ENCODE results near the gene ISLR. TPM values are rescaled to one million over a fixed set of nuclear protein-coding genes. Genes with fewer than 3 reads are reported as not detected.
A peak's percentile ranks its signal among the peaks of the same experiment; 100 is the strongest.

ISLR gene
- total RNA-seq, 4 donors from 2014 or later, result 0.91 to 38.0 (median 11.0) TPM

DNA sequence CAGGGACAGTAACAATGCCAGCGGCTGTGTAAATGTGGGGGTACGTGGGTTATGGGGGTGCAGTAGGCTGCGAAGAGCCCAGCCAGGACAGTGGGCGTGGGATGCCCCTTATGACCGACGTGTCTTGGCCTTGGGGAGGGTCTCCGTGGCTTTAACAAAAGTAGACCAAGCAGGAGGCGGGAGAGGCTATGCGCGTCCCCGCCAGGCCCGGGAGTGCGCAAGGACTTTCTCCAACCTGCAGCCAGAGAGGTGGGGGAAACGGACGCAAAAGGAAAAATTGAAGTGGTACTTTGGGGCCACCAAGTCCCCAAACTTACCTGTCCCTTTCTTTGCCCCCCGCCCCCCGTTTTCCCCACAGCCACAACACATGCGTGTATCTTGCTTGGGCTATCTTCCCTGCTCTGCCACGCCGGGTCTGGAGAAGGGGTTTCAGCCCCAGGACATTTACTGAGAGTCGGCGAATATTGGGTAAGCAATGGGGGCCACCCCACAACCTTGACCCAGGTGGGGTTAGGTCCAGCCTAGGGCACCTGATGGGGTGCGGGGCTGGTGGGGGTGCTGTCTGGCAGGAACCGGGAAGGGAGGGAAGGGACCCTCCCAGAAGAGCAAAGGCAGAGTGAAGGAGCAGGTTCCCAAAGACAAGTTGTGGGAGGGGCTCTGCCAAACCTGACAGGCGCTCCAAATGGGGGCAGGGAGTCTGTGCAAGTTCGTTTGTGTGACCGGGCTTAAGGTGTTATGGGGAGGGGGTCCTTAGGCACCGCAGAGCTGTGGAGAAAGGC, 42.5 kb upstream of the ISLR start:
- Histone ChIP-seq H3K4me3 (no peak overlapping the region), H3K36me3 (no peaks in the 10 kb centered on the region), H3K4me1 (peaks cover 22 to 77% (median 35%) of the 10 kb centered on the region in 3 donors), H3K9me3 (no peaks in the 10 kb centered on the region), H3K27me3 (peaks cover 27 to 100% (median 65%) of the 10 kb centered on the region in 4 donors), H3K27ac (no peak overlapping the region)
- TF ChIP-seq POLR2A (IDR thresholded peaks at IDR 0.05) (no peak), CTCF (IDR thresholded peaks at IDR 0.05) (no peak)
- 11 to 16% methylated on average over 17 to 21 of the region's 28 CpGs for WGBS, 2 donors
- no peak for DNase-seq
- intact Hi-C loops (cut with DNase I), result no loop called here

DNA sequence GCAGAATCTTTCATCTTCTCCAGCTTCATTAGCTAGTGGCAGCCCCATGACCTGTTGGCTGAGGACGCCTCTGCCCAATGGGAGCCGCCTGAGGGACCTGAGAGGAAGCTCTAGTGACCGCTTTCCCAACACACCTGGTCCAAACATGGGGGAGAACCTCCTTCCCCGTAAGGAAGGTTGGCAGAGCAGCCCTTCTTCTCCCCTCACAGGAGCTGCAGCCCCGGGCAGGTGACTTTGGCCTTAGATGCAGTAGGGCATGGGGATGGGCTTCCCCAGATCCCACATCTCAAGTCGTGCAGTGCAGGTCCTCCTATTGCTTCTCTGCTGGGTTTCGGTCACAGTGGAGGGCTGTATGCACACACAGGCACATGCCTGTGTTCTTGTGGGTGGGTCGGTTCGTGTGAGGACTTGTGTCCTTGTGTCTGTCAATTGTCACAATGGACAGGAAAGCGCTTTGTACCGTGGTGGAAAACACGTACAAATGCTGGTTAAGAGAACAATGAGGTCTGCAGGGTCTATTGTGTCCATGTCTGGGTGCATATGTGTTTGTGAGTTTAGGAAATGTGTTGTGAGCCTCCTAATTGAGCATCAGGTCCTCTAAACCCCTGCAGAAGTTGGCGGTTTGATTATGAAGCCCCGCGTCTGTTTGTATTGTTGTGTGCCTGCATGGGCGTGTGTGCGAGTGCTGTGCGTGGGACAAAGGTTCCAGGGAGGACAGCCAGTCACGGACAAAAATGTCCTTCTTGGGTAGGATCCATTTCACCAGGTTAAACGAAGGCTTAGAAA, 41.7 kb upstream of the ISLR start:
- Histone ChIP-seq H3K4me3 (no peak overlapping the region), H3K9me3 (no peaks in the 10 kb centered on the region), H3K27me3 (peaks cover 27 to 100% (median 67%) of the 10 kb centered on the region in 4 donors), H3K27ac (no peak overlapping the region), H3K36me3 (no peaks in the 10 kb centered on the region), H3K4me1 (peaks cover 30 to 85% (median 43%) of the 10 kb centered on the region in 3 donors)
- no peak for TF ChIP-seq POLR2A (IDR thresholded peaks at IDR 0.05)
- TF ChIP-seq CTCF (IDR thresholded peaks at IDR 0.05), result no peak
- no peak for DNase-seq
- intact Hi-C loops (cut with DNase I), result no loop called here
- 16 to 23% methylated on average over 15 of the region's 20 CpGs for WGBS, 2 donors

DNA sequence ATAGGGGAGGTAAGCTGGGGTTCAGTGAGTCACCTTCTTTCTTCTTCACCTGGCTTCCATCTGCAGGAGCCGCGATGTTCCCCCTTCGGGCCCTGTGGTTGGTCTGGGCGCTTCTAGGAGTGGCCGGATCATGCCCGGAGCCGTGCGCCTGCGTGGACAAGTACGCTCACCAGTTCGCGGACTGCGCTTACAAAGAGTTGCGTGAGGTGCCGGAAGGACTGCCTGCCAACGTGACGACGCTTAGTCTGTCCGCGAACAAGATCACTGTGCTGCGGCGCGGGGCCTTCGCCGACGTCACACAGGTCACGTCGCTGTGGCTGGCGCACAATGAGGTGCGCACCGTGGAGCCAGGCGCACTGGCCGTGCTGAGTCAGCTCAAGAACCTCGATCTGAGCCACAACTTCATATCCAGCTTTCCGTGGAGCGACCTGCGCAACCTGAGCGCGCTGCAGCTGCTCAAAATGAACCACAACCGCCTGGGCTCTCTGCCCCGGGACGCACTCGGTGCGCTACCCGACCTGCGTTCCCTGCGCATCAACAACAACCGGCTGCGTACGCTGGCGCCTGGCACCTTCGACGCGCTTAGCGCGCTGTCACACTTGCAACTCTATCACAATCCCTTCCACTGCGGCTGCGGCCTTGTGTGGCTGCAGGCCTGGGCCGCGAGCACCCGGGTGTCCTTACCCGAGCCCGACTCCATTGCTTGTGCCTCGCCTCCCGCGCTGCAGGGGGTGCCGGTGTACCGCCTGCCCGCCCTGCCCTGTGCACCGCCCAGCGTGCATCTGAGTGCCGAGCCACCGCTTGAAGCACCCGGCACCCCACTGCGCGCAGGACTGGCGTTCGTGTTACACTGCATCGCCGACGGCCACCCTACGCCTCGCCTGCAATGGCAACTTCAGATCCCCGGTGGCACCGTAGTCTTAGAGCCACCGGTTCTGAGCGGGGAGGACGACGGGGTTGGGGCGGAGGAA, 40.5 kb upstream of the ISLR start:
- Histone ChIP-seq H3K27me3 (peaks cover 32 to 100% (median 67%) of the 10 kb centered on the region in 4 donors), H3K4me1 (peaks cover 31 to 86% (median 44%) of the 10 kb centered on the region in 3 donors), H3K27ac (no peak overlapping the region), H3K36me3 (no peaks in the 10 kb centered on the region), H3K4me3 (no peak overlapping the region), H3K9me3 (no peaks in the 10 kb centered on the region)
- DNase-seq, result no peak
- WGBS, 2 donors, result 21 to 23% methylated on average over 22 to 46 of the region's 90 CpGs
- intact Hi-C loops (cut with DNase I), result no loop called here
- TF ChIP-seq CTCF (IDR thresholded peaks at IDR 0.05) (peak in 1 of 6 experiments; percentile 15), POLR2A (IDR thresholded peaks at IDR 0.05) (no peak)

GRCh38 chr15:74133694-74134386, 39.7 kb upstream of the ISLR start:
- Histone ChIP-seq H3K27me3 (peaks cover 24 to 100% (median 60%) of the 10 kb centered on the region in 4 donors), H3K4me3 (no peak overlapping the region), H3K36me3 (no peaks in the 10 kb centered on the region), H3K9me3 (no peaks in the 10 kb centered on the region), H3K27ac (no peak overlapping the region), H3K4me1 (peaks cover 28 to 77% (median 36%) of the 10 kb centered on the region in 3 donors)
- intact Hi-C loops (cut with DNase I), result no loop called here
- TF ChIP-seq POLR2A (IDR thresholded peaks at IDR 0.05) (no peak), CTCF (IDR thresholded peaks at IDR 0.05) (no peak)
- 15 to 22% methylated on average over 9 to 25 of the region's 71 CpGs for WGBS, 2 donors
- DNase-seq, result no peak
